Mononuclear cell (primary cell): ENCODE measurements around the gene GLMN. TPM values are rescaled to one million over a fixed set of nuclear protein-coding genes. Genes with fewer than 3 reads are reported as not detected.

Experiments
- H3K27me3 ChIP-seq: 2 replicates; pipeline ENCODE4 v1.6.0; 2011; ENCODE audit warnings: low read length, control low read depth; ENCODE audit not compliant: insufficient read depth
- H3K4me1 ChIP-seq: 2 replicates; pipeline ENCODE4 v1.5.1; 2011; ENCODE audit warnings: mild to moderate bottlenecking, low read length, control low read depth; ENCODE audit not compliant: insufficient read depth
- H3K4me3 ChIP-seq: 2 replicates; pipeline ENCODE4 v1.5.1; 2011; ENCODE audit warnings: mild to moderate bottlenecking, low read length, moderate library complexity
- H3K9me3 ChIP-seq: 2 replicates; pipeline ENCODE4 v1.5.1; 2011; ENCODE audit warnings: low read depth, mild to moderate bottlenecking, control low read depth, low read length
- total RNA-seq: library from RNA; depleted of rRNA; stranded (reverse); fragments of >200 nt; gene quantifications from one replicate; pipeline ENCODE4 v1.2.3, GENCODE V29; 2012

GLMN gene
- total RNA-seq: 11.8 TPM

DNA sequence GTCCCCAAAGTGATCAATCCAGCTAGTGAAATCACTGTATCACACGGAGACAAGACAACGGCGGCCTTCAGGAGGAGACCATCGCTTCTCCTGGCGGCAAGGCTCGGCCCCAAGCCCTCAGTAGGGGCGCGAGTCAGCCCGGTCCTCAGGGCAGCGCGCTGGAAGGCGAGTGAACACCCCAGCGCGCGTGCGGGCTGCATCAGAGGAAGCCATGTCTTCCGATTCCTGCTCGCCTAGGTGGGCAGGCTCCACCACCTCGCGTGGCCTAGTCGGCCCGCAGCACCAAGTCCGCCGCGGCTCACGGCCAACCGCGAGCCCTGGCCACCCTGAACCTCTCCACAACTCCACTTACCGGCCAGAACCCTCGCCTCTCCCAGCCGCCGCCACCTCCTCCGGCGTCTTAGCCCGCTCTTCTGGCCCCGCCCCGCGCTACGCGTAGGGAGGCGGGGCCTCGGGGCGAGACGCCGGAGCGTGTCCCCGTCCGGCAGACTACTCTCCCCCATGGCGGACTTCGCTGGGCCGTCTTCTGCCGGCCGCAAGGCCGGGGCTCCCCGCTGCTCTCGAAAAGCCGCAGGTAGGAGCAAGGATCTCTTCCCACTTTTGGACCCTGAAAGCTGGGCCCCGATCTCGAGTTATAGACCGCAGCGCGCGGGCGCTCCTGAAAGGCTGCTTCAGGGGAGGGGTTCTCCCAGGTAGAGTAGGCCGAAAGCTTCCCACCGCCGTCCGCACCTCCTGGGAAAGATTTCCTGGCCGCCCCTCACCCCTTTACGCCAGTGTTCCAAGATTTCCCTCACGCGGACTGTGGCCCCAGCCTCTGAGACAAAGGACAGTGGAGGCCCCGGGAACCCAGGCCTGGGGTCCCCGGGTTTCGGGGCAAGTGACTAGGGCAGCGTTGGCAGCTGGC lies at the start of gene GLMN, which contains the start of gene RPAP2:
GLMN (minus strand) TSS at position 415 of the 904 bp plus-strand sequence. CDS start 988 bp downstream, outside the sequence.
RPAP2 (plus strand) TSS at position 487 of the 904 bp plus-strand sequence; CDS start at position 502, 15 bp downstream.
- H3K4me1 ChIP-seq: peaks cover 11% of the 10 kb centered on the region
- peak within 1 kb of the TSS; percentile 90 for H3K4me3 ChIP-seq
- no peaks in the 10 kb centered on the region for H3K9me3 ChIP-seq
- no peaks in the 10 kb centered on the region for H3K27me3 ChIP-seq

- no peak overlapping the region for H3K4me3 ChIP-seq
- H3K9me3 ChIP-seq: no peaks in the 10 kb centered on the region
- H3K4me1 ChIP-seq: no peaks in the 10 kb centered on the region
- H3K27me3 ChIP-seq: no peaks in the 10 kb centered on the region
Measured at GRCh38 chr1:92346866-92347640, 48.3 kb upstream of the GLMN start.

GRCh38 chr1:92343061-92343460 lies 44.3 kb upstream of the GLMN start:
- Histone ChIP-seq H3K4me1 (no peaks in the 10 kb centered on the region), H3K27me3 (no peaks in the 10 kb centered on the region), H3K4me3 (no peak overlapping the region), H3K9me3 (no peaks in the 10 kb centered on the region)

DNA sequence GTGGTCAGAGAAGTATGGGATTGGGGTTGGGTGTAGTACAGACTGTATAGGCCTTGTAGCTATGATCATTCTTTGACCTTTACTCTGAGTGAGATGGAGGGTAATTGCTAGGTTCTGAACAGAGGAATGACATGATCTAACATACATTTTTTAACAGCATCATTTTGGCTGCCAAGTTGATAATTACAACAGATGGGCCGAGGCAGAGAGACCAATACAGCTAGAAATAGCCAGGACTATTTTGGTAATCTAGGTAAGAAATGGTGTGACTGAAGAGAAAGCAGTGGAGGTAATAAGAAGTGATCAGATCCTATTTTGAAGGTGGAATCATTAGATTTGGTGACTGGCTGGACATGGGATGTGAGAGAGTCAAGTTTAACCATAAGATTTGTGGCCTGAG lies 43.6 kb upstream of the GLMN start:
- Histone ChIP-seq H3K4me3 (no peak overlapping the region), H3K4me1 (no peaks in the 10 kb centered on the region), H3K9me3 (no peaks in the 10 kb centered on the region), H3K27me3 (no peaks in the 10 kb centered on the region)

DNA sequence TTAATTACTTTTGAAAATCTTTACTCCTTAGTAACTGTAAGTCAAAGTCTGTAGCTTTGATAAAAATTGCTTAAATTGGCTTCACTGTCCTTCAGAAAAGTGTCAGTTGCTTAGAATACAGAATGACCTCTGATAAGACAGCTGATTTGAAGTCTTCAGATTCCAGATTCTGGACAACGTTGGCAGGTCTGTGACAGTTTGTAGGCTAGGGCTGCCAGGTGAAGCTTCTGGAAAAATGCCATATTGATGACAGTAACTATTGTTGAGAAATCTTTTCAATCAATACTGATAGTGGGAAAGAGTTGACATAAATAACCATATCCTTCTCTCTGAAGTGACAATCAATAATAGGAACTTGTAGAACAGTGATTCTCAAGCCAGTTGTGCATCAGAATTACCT lies 41.4 kb upstream of the GLMN start:
- Histone ChIP-seq H3K4me3 (no peak overlapping the region), H3K4me1 (no peaks in the 10 kb centered on the region), H3K27me3 (no peaks in the 10 kb centered on the region), H3K9me3 (no peaks in the 10 kb centered on the region)

- H3K27me3 ChIP-seq: no peaks in the 10 kb centered on the region
- H3K4me1 ChIP-seq: no peaks in the 10 kb centered on the region
- H3K9me3 ChIP-seq: no peaks in the 10 kb centered on the region
- H3K4me3 ChIP-seq: no peak overlapping the region
Measured at GRCh38 chr1:92333668-92334067, 34.9 kb upstream of the GLMN start.

DNA sequence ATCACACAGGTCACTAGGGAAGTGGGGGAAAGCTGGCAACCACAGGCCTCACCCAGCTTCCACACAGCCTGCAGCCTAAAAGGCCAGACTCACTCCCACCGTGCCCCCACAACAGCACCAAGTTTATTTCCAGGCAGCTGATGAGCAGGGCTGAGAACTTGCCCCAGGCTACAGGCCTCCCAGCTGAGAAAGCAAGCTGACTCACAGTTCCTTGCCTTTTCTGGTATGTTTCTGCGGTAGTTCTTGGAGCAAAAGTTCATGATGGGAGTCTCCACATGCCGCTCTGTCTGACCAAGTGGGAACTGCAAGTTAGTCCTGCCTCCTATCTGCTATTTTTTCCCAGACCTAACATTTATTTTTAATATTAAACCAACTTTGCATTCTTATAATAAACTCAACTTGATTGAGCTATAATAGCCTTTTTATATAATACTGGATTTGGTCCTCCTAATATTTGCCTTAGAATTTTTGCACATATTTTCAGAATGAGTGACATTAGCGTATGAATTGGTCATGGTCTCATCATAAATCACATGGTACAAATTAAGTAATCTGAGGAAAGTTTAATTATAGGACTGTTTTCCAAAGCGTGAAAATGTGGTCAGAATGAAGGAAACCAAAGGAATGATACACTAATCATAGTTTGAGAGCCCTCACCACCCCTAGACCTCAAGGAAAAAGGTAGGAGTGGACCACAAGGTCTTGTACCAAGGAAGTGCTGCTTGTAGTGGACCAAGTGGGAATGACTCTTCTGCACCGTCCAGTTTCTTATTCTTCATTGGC lies 30.8 kb upstream of the GLMN start:
- no peaks in the 10 kb centered on the region for H3K27me3 ChIP-seq
- H3K9me3 ChIP-seq: peaks cover 5% of the 10 kb centered on the region
- H3K4me3 ChIP-seq: no peak overlapping the region
- no peaks in the 10 kb centered on the region for H3K4me1 ChIP-seq

DNA sequence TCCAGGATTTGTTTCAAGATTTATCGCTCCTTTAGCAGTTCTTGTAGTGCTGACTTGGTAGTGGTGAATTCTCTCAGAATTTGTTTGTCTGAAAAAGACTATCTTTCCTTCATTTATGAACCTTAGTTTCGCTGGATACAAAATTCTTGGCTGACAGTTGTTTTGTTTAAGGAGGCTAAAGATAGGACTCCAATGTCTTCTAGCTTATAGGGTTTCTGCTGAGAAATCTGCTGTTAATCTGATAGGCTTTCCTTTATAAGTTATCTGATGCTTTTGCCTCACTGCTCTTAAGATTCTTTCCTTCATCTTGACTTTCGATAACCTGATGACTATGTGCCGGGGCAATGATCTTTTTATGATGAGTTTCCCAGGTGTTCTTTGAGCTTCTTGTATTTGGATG lies 29.0 kb upstream of the GLMN start:
- H3K4me3 ChIP-seq: no peak overlapping the region
- no peaks in the 10 kb centered on the region for H3K27me3 ChIP-seq
- no peaks in the 10 kb centered on the region for H3K4me1 ChIP-seq
- peaks cover 5% of the 10 kb centered on the region for H3K9me3 ChIP-seq

GRCh38 chr1:92326681-92327080 lies 27.9 kb upstream of the GLMN start:
- Histone ChIP-seq H3K4me1 (no peaks in the 10 kb centered on the region), H3K27me3 (no peaks in the 10 kb centered on the region), H3K9me3 (peaks cover 5% of the 10 kb centered on the region), H3K4me3 (no peak overlapping the region)

- Histone ChIP-seq H3K4me1 (no peaks in the 10 kb centered on the region), H3K9me3 (peaks cover 5% of the 10 kb centered on the region), H3K4me3 (no peak overlapping the region), H3K27me3 (no peaks in the 10 kb centered on the region)
Measured at GRCh38 chr1:92324784-92325183, 26.0 kb upstream of the GLMN start.

- Histone ChIP-seq H3K4me1 (no peaks in the 10 kb centered on the region), H3K4me3 (no peak overlapping the region), H3K27me3 (no peaks in the 10 kb centered on the region), H3K9me3 (peaks cover 5% of the 10 kb centered on the region)
Measured at GRCh38 chr1:92323473-92324453, 25.0 kb upstream of the GLMN start.

DNA sequence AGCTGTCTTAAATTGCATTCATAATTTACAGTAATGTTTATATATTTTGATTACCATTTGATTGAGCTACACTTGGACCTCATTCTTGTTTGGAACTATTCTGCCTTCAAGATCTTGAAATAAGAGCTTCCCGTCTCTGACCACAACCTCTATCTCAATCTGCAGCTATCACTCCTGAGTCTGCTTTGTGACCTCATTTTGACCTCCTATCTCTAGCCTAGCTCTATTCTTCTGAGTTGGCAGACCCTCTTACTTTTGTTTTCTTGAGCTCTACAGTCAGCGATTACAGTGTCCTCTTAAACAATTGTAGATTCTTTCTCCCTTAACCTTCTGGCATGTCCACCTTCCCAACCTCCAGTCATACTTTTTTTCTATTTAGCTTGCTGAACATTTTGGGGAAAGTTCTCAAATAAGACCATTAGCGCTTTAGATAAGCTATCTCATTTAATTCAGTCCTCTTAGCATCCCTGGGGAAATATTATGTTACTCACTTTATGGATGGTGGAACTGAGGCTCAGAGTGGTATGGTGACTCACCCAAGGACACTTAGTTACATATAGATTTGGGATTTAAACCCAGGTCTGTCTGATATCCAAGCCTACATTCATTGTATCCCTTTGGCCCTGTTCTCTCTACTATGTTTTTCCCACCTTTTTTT lies 19.2 kb upstream of the GLMN start:
- no peaks in the 10 kb centered on the region for H3K27me3 ChIP-seq
- no peak overlapping the region for H3K4me3 ChIP-seq
- H3K4me1 ChIP-seq: peaks cover 7% of the 10 kb centered on the region
- no peaks in the 10 kb centered on the region for H3K9me3 ChIP-seq

DNA sequence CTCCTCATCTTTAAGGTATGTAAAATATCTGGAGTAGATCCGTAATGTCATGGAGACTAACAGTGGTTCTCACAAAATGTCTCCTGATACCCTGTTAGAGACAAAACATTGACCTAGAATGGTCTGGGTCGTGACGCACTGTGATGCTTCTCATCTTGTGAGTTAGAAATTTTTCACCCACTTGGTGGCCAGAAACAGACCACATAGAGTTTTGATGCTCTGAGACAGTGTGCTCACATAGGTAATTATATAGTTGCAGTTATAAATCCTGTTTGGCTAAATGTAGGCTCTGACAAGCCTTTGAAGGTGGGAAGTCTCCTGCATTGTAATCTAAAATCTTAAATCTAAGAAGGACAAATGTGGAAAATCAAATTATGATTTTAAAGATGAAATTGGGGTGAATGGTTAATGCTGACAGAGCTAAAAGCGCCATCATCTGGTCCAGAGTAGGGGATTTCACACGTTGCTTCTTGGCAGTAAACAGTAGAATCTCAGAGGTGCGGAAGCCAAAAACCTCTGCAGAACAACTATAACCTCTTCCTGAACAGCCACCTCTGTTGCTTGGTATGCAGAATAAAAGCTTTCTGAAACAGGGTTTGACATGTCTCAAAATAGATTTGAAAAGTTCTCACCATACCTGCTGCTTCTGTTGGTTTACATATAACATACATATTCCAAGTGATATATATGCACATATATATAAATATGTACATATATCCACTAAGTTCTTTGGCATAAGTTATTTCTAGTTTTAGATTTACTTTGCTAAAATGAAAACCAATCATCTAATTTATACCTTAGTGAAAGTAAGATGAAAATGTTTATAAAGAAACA lies 17.2 kb upstream of the GLMN start:
- no peak overlapping the region for H3K4me3 ChIP-seq

More for the DNA sequence above, 17.2 kb upstream of the GLMN start:
- peaks cover 12% of the 10 kb centered on the region for H3K4me1 ChIP-seq
- H3K27me3 ChIP-seq: no peaks in the 10 kb centered on the region
- H3K9me3 ChIP-seq: no peaks in the 10 kb centered on the region
